HL-60 (cell line): Measurements from ENCODE around the gene SNAPC5.

ENCODE experiments used
- CTCF ChIP-seq: IDR thresholded peaks from one replicate; pipeline ENCODE4 v1.5.1; 2011; ENCODE audit warnings: low read length, control low read depth, inconsistent platforms; ENCODE audit not compliant: insufficient read depth
- REST ChIP-seq: IDR thresholded peaks from 2 replicates; pipeline ENCODE4 v1.6.1; 2012; ENCODE audit warnings: low read depth; ENCODE audit not compliant: insufficient replicate concordance

- TF ChIP-seq CTCF = no peak
- no peak for TF ChIP-seq REST
Observed at GRCh38 chr15:66515901-66516322, 18.4 kb upstream of the SNAPC5 start.
